Left cardiac atrium (tissue), 4 donors: Measurements from ENCODE around the gene RNF150. TPM values are rescaled to one million over a fixed set of nuclear protein-coding genes. Genes with fewer than 3 reads are reported as not detected.
"Not testable (repeated sequence)": the region's sequence is repeated elsewhere in the genome, so short reads cannot be mapped to it uniquely, and the experiment has no call there.

Source experiments
- ATAC-seq, 2 donors: fragments of 200-7000 bp; cut with Tn5 transposase; one replicate each; pipeline ENCODE4 v1.9.1; 2020; ENCODE audit warnings: mild to moderate bottlenecking in 2 of 2, moderate library complexity in 2 of 2
- DNase-seq: peaks from one replicate; pipeline ENCODE4 v3.0.0-alpha.2; 2020
- intact Hi-C, 2 donors: fragments of 100-400 bp; cut with DNase I; formaldehyde crosslinking; loops; one replicate each; pipeline versions ENCODE4 v1.14.1 to v1.15.1; 2022 to 2023
- total RNA-seq, 2 donors: library from RNA; stranded (reverse); fragmentation: NEBNext Ultra II Directional; extraction: Animal tissue kit (Norgen Biotek cat#: 25700); gene quantifications; one replicate each; pipeline ENCODE4 v1.2.1, GENCODE V29; 2021
- donor health status: DM: no; HTN: yes; CAD: no.
- donor health status: DM: no; HTN: yes; CAD: no; lungs with severe emphysema.
- donor health status: DM: yes; HTN: yes; CAD: no.
- donor health status: Dilated cardiomyopathy.

RNF150 gene
- total RNA-seq, 2 donors from 2014 or later, result 38.4 to 40.0 TPM

- intact Hi-C loops, ATAC-seq, DNase-seq: not testable (repeated sequence)
Observed at GRCh38 chr4:140820520-140820919, 312.7 kb downstream of the RNF150 start.

- no peak for ATAC-seq
- no peak for DNase-seq
- intact Hi-C loops, result no loop called here
Observed at GRCh38 chr4:140819610-140820009, 313.7 kb downstream of the RNF150 start.

- intact Hi-C loops, result no loop called here
Observed at GRCh38 chr4:140818433-140818832, 314.8 kb downstream of the RNF150 start.

GRCh38 chr4:140816806-140817510 lies 316.3 kb downstream of the RNF150 start:
- intact Hi-C loops, result no loop called here
- ATAC-seq (no peak), DNase-seq (no peak)

More at GRCh38 chr4:140818433-140818832, 314.8 kb downstream of the RNF150 start:
- ATAC-seq (no peak), DNase-seq (no peak)

GRCh38 chr4:140813804-140814203 lies 319.5 kb downstream of the RNF150 start:
- DNase-seq, result no peak
- intact Hi-C loops, result no loop called here
- no peak for ATAC-seq

- intact Hi-C loops, result no loop called here
- DNase-seq, result no peak
- ATAC-seq, result no peak
Observed at GRCh38 chr4:140812916-140813315, 320.4 kb downstream of the RNF150 start.

- intact Hi-C loops, result no loop called here
Observed at GRCh38 chr4:140811429-140811828, 321.8 kb downstream of the RNF150 start.

GRCh38 chr4:140810591-140811169 lies 322.6 kb downstream of the RNF150 start:
- DNase-seq, intact Hi-C loops, ATAC-seq: not testable (repeated sequence)

More at GRCh38 chr4:140811429-140811828, 321.8 kb downstream of the RNF150 start:
- ATAC-seq (no peak), DNase-seq (no peak)

Other genes starting within 250 kb of the RNF150 start
- 10 to 100 TPM; 76.0 to 99.0 TPM for gene ZNF330, start 87.4 kb upstream of the RNF150 start, total RNA-seq